ENCODE measurements around the gene BDKRB2. TPM values are rescaled to one million over a fixed set of nuclear protein-coding genes. Genes with fewer than 3 reads are reported as not detected.

BDKRB2 gene
- polyA plus RNA-seq, 1 experiment = 182 TPM

DNA sequence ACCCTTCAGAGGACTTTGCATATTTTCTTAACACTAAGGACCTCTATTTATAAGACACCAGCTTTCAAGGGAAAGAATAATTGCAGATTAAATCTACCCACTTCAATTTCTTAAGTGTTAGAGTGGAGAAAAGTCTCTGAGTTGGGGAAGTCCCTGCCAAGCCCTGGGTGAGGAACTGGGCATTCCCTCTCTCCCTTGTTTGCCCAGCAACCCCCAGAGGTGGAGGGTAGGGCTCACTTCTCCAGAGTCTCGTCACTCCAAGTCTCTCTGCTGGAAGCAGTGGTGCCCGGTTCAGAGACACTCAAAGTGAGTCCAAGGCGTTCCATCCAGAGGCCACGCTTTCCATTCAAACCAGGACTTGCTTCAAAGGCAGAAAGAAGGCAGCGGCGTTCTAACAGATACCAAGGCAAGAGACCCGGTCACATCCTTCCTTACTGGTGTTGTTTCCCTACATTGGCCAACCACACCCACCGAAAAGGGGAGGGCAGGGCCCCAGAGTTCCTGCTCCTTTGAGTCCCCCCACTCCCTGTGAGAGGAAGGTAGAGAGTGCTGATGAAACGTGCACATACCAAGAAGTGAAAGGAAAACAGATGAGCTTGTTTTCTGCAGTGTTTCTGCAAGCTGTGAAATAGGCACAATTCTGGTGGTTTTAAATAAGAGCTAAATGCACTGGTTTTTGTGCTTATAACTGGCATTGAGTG lies 6.1 kb upstream of the BDKRB2 start:
- TF ChIP-seq, protein P1, sequence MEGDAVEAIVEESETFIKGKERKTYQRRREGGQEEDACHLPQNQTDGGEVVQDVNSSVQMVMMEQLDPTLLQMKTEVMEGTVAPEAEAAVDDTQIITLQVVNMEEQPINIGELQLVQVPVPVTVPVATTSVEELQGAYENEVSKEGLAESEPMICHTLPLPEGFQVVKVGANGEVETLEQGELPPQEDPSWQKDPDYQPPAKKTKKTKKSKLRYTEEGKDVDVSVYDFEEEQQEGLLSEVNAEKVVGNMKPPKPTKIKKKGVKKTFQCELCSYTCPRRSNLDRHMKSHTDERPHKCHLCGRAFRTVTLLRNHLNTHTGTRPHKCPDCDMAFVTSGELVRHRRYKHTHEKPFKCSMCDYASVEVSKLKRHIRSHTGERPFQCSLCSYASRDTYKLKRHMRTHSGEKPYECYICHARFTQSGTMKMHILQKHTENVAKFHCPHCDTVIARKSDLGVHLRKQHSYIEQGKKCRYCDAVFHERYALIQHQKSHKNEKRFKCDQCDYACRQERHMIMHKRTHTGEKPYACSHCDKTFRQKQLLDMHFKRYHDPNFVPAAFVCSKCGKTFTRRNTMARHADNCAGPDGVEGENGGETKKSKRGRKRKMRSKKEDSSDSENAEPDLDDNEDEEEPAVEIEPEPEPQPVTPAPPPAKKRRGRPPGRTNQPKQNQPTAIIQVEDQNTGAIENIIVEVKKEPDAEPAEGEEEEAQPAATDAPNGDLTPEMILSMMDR (IDR thresholded peaks at IDR 0.05; ENCODE audit: low read depth, low read length) = no peak
- ChIA-PET CTCF (interaction anchor here (0.6 to 1.2 kb wide), 2 partner anchors 9 to 98 kb away, joined by 3 read pairs; no protein-coding TSS in a partner anchor), POLR2A (interaction anchor here (0.7 kb wide), 1 partner anchor 13 kb away, joined by 3 read pairs; no protein-coding TSS in a partner anchor)
- Histone ChIP-seq H3K27me3 (ENCODE audit: control insufficient read depth, insufficient read depth, low read length) (no peaks in the 10 kb centered on the region), H3K9me3 (ENCODE audit: control insufficient read depth, insufficient read depth, low read length) (peaks cover 7% of the 10 kb centered on the region; the same call in 1 of the 2 replicates), H3K4me3 (ENCODE audit: low read depth, low read length) (no peak overlapping the region), H3K27ac (ENCODE audit: low read depth, low read length) (no peak overlapping the region)
- no peak for DNase-seq (ENCODE audit: low read depth, low spot score)

DNA sequence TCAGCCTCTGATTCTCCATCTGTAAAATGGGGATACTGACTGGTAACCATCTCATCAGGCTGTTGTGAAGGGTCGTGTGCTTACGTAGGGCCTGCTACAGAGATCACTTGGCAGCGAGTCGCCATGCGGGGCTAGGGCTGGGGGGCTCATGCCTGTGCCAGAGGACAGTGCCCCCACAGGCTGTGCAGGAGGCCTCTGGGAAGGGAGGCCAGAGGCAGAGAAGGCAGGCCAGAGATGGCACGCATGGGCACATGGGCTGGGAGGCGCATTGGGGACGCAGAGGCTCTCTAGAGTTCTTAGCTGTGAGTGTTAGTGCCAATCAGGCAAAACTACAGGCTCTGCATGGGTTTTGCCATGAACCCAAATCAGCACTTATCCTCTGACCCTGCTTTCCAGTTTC lies 3.5 kb upstream of the BDKRB2 start:
- H3K27me3 ChIP-seq (ENCODE audit: control insufficient read depth, insufficient read depth, low read length) = no peaks in the 10 kb centered on the region
- no peak for DNase-seq (ENCODE audit: low read depth, low spot score)
- no peak overlapping the region for H3K4me3 ChIP-seq (ENCODE audit: low read depth, low read length)
- H3K27ac ChIP-seq (ENCODE audit: low read depth, low read length) = no peak overlapping the region
- peaks cover 7% of the 10 kb centered on the region; the same call in 1 of the 2 replicates for H3K9me3 ChIP-seq (ENCODE audit: control insufficient read depth, insufficient read depth, low read length)
- TF ChIP-seq, protein P1 (IDR thresholded peaks at IDR 0.05; ENCODE audit: low read depth, low read length) = no peak
- POLR2A ChIA-PET = no interaction called here
- CTCF ChIA-PET = no interaction called here

GRCh38 chr14:96201965-96202364 lies 2.7 kb upstream of the BDKRB2 start:
- peaks cover 6% of the 10 kb centered on the region; the same call in 1 of the 2 replicates for H3K9me3 ChIP-seq (ENCODE audit: control insufficient read depth, insufficient read depth, low read length)
- no peak for DNase-seq (ENCODE audit: low read depth, low spot score)
- TF ChIP-seq, protein P1 (IDR thresholded peaks at IDR 0.05; ENCODE audit: low read depth, low read length) = no peak
- POLR2A ChIA-PET = no interaction called here
- no peak overlapping the region for H3K4me3 ChIP-seq (ENCODE audit: low read depth, low read length)
- CTCF ChIA-PET = no interaction called here
- H3K27ac ChIP-seq (ENCODE audit: low read depth, low read length) = no peak overlapping the region
- no peaks in the 10 kb centered on the region for H3K27me3 ChIP-seq (ENCODE audit: control insufficient read depth, insufficient read depth, low read length)

DNA sequence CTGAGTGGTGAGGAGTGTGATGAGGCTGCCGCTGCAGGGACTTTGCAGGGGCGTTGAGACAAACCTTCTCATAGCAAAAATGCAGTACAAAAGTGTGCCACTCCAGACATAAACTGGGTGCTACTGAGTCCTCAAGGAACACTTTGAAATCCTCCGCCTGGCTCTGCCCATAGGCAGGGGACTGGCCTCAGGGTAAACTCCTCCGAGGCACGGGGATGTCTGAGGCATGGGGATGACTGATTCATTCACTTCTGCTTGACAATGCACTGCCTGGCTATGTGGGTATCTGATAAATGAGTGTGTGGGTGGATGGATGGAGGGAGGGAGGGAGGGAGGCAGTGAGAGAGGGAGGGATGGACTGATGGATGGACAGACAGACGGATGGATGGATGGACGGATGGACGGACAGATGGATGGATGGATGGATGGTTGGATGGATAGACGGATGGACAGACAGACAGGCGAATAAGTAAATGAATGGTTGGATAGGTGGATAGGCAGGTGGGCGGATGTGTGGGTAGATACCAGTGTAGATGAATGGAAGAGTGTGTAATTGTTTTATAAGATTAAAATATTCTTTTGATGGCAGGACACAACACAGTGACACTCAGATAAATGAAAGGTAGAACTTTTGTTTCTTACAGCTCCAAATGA lies 2.1 kb upstream of the BDKRB2 start:
- Histone ChIP-seq H3K4me3 (ENCODE audit: low read depth, low read length) (no peak overlapping the region), H3K9me3 (ENCODE audit: control insufficient read depth, insufficient read depth, low read length) (peaks cover under 1% of the 10 kb centered on the region; the same call in 1 of the 2 replicates), H3K27ac (ENCODE audit: low read depth, low read length) (no peak overlapping the region), H3K27me3 (ENCODE audit: control insufficient read depth, insufficient read depth, low read length) (no peaks in the 10 kb centered on the region)
- ChIA-PET CTCF (interaction anchor here (0.5 to 6.1 kb wide), 4 partner anchors 12 to 104 kb away, joined by 3 to 42 read pairs (median 3); no protein-coding TSS in a partner anchor), POLR2A (interaction anchor here (1.0 kb wide), 1 partner anchor 98 kb away, joined by 3 read pairs; no protein-coding TSS in a partner anchor)
- DNase-seq (ENCODE audit: low read depth, low spot score) = no peak
- TF ChIP-seq, protein P1 (IDR thresholded peaks at IDR 0.05; ENCODE audit: low read depth, low read length) = no peak

DNA sequence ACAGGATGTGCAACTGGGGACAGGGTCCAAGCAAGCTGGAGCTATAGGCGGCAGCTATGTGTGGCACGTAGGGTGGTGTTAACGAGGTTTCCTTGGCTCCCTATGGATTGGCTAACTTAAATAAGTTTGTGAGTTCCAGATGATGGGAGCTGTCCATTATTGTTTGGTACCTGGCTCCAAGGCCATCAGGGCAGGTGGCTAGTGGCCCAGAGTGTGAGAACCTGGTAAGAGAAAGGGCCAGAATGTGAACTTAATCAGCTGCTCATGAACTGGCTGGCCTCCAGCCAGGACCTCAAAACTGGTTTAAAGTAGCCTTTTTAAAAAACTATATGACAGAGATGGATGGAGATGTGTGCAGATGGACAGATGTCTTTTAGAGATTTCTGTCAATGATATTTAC lies 1.5 kb upstream of the BDKRB2 start:
- no peak overlapping the region for H3K4me3 ChIP-seq (ENCODE audit: low read depth, low read length)
- ChIA-PET CTCF (interaction anchor here (1.1 to 6.1 kb wide), 3 partner anchors 13 to 104 kb away, joined by 3 to 42 read pairs (median 3); no protein-coding TSS in a partner anchor), POLR2A (interaction anchor here (1.0 kb wide), 1 partner anchor 98 kb away, joined by 3 read pairs; no protein-coding TSS in a partner anchor)
- TF ChIP-seq, protein P1 (IDR thresholded peaks at IDR 0.05; ENCODE audit: low read depth, low read length) = no peak
- no peaks in the 10 kb centered on the region for H3K27me3 ChIP-seq (ENCODE audit: control insufficient read depth, insufficient read depth, low read length)
- no peak overlapping the region for H3K27ac ChIP-seq (ENCODE audit: low read depth, low read length)
- H3K9me3 ChIP-seq (ENCODE audit: control insufficient read depth, insufficient read depth, low read length) = no peaks in the 10 kb centered on the region; the same call in 1 of the 2 replicates
- DNase-seq (ENCODE audit: low read depth, low spot score) = no peak

All from AG04450 (cell line).